SK-N-SH (cell line): ENCODE measurements around the gene FAM200C. TPM values are rescaled to one million over a fixed set of nuclear protein-coding genes. Genes with fewer than 3 reads are reported as not detected.

ENCODE experiments used
- CTCF ChIA-PET: fragments of 300-600, 350-600 bp; formaldehyde crosslinking; extraction: SDS; loops from one replicate; lab custom pipeline; 2021; lab: Yijun Ruan, JAX
- POLR2A ChIA-PET: fragments of 350-600 bp; sonication (Branson Sonifier 250); formaldehyde crosslinking; extraction: SDS; loops from one replicate; lab custom pipeline; 2020; ENCODE audit warnings: antibody characterized with exemption, inconsistent platforms; lab: Yijun Ruan, JAX
- DNase-seq: peaks from one replicate; pipeline ENCODE4 v3.0.0; 2012
- H2AFZ ChIP-seq: fragments of 200-600 bp; sonication (generic); 2 replicates; pipeline ENCODE4 v1.8.1; 2016; ENCODE audit warnings: antibody characterized with exemption, mild to moderate bottlenecking, low read depth
- H3F3A ChIP-seq: fragments of 200-600 bp; sonication (generic); replicated peaks from 2 replicates; pipeline ENCODE3; 2016; ENCODE audit warnings: antibody characterized with exemption, mild to moderate bottlenecking; ENCODE audit not compliant: insufficient read depth
- H3K27ac ChIP-seq, 2 experiments: fragments of 200-500 bp in 1 of 2; fragments of 200-600 bp in 1 of 2; sonication (Bioruptor generic) in 1 of 2; sonication (generic), shearing (Covaris generic) in 1 of 2; 2 replicates each; pipeline versions ENCODE4 v1.5.1 to v1.6.1; 2014 to 2016; ENCODE audit warnings: low read depth in 2 of 2, inconsistent platforms in 1 of 2, low read length in 1 of 2, mild to moderate bottlenecking in 1 of 2, mixed read lengths in 1 of 2
- H3K27me3 ChIP-seq: fragments of 200-600 bp; sonication (generic), shearing (Covaris generic); 2 replicates; pipeline ENCODE4 v1.6.1; 2016; ENCODE audit warnings: mixed run types; ENCODE audit not compliant: insufficient read depth
- H3K36me3 ChIP-seq, 2 experiments: fragments of 200-500 bp in 1 of 2; fragments of 200-600 bp in 1 of 2; sonication (Bioruptor generic) in 1 of 2; sonication (generic) in 1 of 2; replicated peaks in 1 of 2; 2 replicates each; pipeline versions ENCODE3 to v1.5.1; 2014 to 2016; ENCODE audit warnings: low read length in 1 of 2, mild to moderate bottlenecking in 1 of 2; ENCODE audit not compliant: insufficient read depth in 2 of 2, control insufficient read depth in 1 of 2
- H3K4me1 ChIP-seq, 2 experiments: fragments of 200-500 bp in 1 of 2; fragments of 200-600 bp in 1 of 2; sonication (Bioruptor generic) in 1 of 2; sonication (generic), shearing (Covaris generic) in 1 of 2; 2 replicates each; pipeline versions ENCODE4 v1.5.1 to v1.6.1; 2014 to 2016; ENCODE audit warnings: low read depth in 1 of 2, low read length in 1 of 2, mixed run types in 1 of 2; ENCODE audit not compliant: insufficient read depth in 2 of 2, control insufficient read depth in 1 of 2
- H3K4me2 ChIP-seq: fragments of 200-600 bp; sonication (generic), shearing (Covaris generic); 2 replicates; pipeline ENCODE4 v1.6.1; 2017; ENCODE audit warnings: mixed run types
- H3K4me3 ChIP-seq, 2 experiments: fragments of 200-500 bp in 1 of 2; fragments of 200-600 bp in 1 of 2; sonication (Bioruptor generic) in 1 of 2; sonication (generic), shearing (Covaris generic) in 1 of 2; 2 replicates each; pipeline versions ENCODE4 v1.5.1 to v1.8.1; 2014 to 2016; ENCODE audit warnings: low read depth in 2 of 2, inconsistent platforms in 1 of 2, low read length in 1 of 2, mild to moderate bottlenecking in 1 of 2, mixed read lengths in 1 of 2, moderate library complexity in 1 of 2
- H3K79me2 ChIP-seq: fragments of 200-600 bp; sonication (generic); 2 replicates; pipeline ENCODE4 v1.8.1; 2017; ENCODE audit warnings: mild to moderate bottlenecking; ENCODE audit not compliant: insufficient read depth
- H3K9ac ChIP-seq: fragments of 200-600 bp; sonication (generic); 2 replicates; pipeline ENCODE4 v1.6.1; 2017; ENCODE audit warnings: mixed run types
- H3K9me2 ChIP-seq: fragments of 200-600 bp; sonication (generic); 2 replicates; pipeline ENCODE4 v1.6.1; 2017; ENCODE audit warnings: mixed run types
- H3K9me3 ChIP-seq: fragments of 200-600 bp; sonication (generic); 2 replicates; pipeline ENCODE4 v1.6.1; 2017; ENCODE audit warnings: mixed run types, mild to moderate bottlenecking, moderate library complexity
- H4K20me1 ChIP-seq: fragments of 200-600 bp; sonication (generic); 2 replicates; pipeline ENCODE4 v1.6.1; 2017; ENCODE audit warnings: mild to moderate bottlenecking, mixed run types; ENCODE audit not compliant: insufficient read depth
- ELF1 ChIP-seq: IDR thresholded peaks from 2 replicates; pipeline ENCODE4 v1.4.0; 2012
- EP300 ChIP-seq, 2 experiments: IDR thresholded peaks; 2 replicates each; pipeline versions ENCODE4 v1.4.0 to v1.6.1; 2012; ENCODE audit warnings: borderline replicate concordance in 1 of 2, low read depth in 1 of 2, low read length in 1 of 2
- FOSL2 ChIP-seq: IDR thresholded peaks from 2 replicates; pipeline ENCODE4 v1.4.0; 2012; ENCODE audit warnings: low read depth, mild to moderate bottlenecking, moderate library complexity, borderline replicate concordance
- FOXM1 ChIP-seq: IDR thresholded peaks from 2 replicates; pipeline ENCODE4 v1.4.0; 2012; ENCODE audit warnings: low read depth, mild to moderate bottlenecking
- MXI1 ChIP-seq: IDR thresholded peaks from 2 replicates; pipeline ENCODE4 v1.6.1; 2012; ENCODE audit warnings: mild to moderate bottlenecking, low read depth, low read length, improper control_type of control experiment
- RAD21 ChIP-seq: IDR thresholded peaks from 2 replicates; pipeline ENCODE4 v1.6.1; 2012; ENCODE audit warnings: mild to moderate bottlenecking, low read length
- REST ChIP-seq: IDR thresholded peaks from 2 replicates; pipeline ENCODE4 v1.6.1; 2012; ENCODE audit warnings: mild to moderate bottlenecking, low read depth, low read length, moderate library complexity
- RFX5 ChIP-seq: IDR thresholded peaks from 2 replicates; pipeline ENCODE4 v1.6.1; 2012; ENCODE audit warnings: mild to moderate bottlenecking, improper control_type of control experiment, low read length
- TAF1 ChIP-seq: IDR thresholded peaks from 2 replicates; pipeline ENCODE4 v1.6.1; 2012; ENCODE audit warnings: low read depth, mild to moderate bottlenecking, low read length, moderate library complexity, borderline replicate concordance
- TCF12 ChIP-seq: IDR thresholded peaks from 2 replicates; pipeline ENCODE4 v1.4.0; 2012
- USF1 ChIP-seq: IDR thresholded peaks from 2 replicates; pipeline ENCODE4 v1.4.0; 2012; ENCODE audit warnings: low read depth, borderline replicate concordance
- WGBS: methylation state at CpG from one replicate; pipeline ENCODE4 v1.1.6; 2017; ENCODE audit warnings: low lambda C conversion rate; 5-methylcytosine and 5-hydroxymethylcytosine counted together
- polyA plus RNA-seq, 3 experiments: library from polyadenylated mRNA; depleted of rRNA; stranded (reverse); fragments of >200 nt; gene quantifications; 2 replicates each; pipeline ENCODE4 v1.2.3, GENCODE V29; 2012

FAM200C gene
- polyA plus RNA-seq, 1 of the 3 experiments (the other 2 are of a cell fraction) = 1.5 TPM

GRCh38 chr5:160369990-160370712 lies 29.7 kb downstream of the FAM200C start, which contains the start of gene C1QTNF2 (continued):
- TF ChIP-seq REST = no peak
- TF ChIP-seq TCF12 = peak; percentile 7; the same call in 1 of the 2 replicates

GRCh38 chr5:160367885-160368284 lies 32.0 kb downstream of the FAM200C start:
- TF ChIP-seq FOXM1 = no peak
- TF ChIP-seq USF1 = no peak
- no peak for TF ChIP-seq ELF1
- no peak for TF ChIP-seq MXI1
- no peak for TF ChIP-seq TAF1
- no peak for TF ChIP-seq RAD21
- no peak for TF ChIP-seq EP300 (IDR thresholded peaks at IDR 0.05; ENCODE audit: borderline replicate concordance in 1 of 2, low read depth in 1 of 2, low read length in 1 of 2)
- no peak for TF ChIP-seq RFX5
- H3K27me3 ChIP-seq = no peaks in the 10 kb centered on the region
- no peaks in the 10 kb centered on the region for H3K9me3 ChIP-seq
- peaks cover 0 to 15% of the 10 kb centered on the region in 2 experiments; a peak in 2 of 4 replicates for H3K4me1 ChIP-seq
- no peak overlapping the region for H3K27ac ChIP-seq
- 100% methylated on average over 3 of the region's 3 CpGs for WGBS
- no peaks in the 10 kb centered on the region for H3K9me2 ChIP-seq
- no peak overlapping the region for H2AFZ ChIP-seq
- CTCF ChIA-PET = interaction anchor here (1.4 kb wide), 2 partner anchors 22 to 346 kb away, joined by 3 to 5 read pairs; no protein-coding TSS in a partner anchor
- no peaks in the 10 kb centered on the region for H4K20me1 ChIP-seq
- POLR2A ChIA-PET = no interaction called here
- no peak overlapping the region for H3K4me3 ChIP-seq
- no peaks in the 10 kb centered on the region for H3K36me3 ChIP-seq
- H3K9ac ChIP-seq = no peak overlapping the region
- H3K79me2 ChIP-seq = no peaks in the 10 kb centered on the region
- no peak for DNase-seq
- H3F3A ChIP-seq = no peaks in the 10 kb centered on the region
- no peak overlapping the region for H3K4me2 ChIP-seq

- no peak overlapping the region for H2AFZ ChIP-seq
- no peak overlapping the region for H3K4me3 ChIP-seq
- H3K9me2 ChIP-seq = no peaks in the 10 kb centered on the region
- no peaks in the 10 kb centered on the region for H3F3A ChIP-seq
- H4K20me1 ChIP-seq = no peaks in the 10 kb centered on the region
- no peaks in the 10 kb centered on the region for H3K79me2 ChIP-seq
- no peak for DNase-seq
- no peak for TF ChIP-seq FOSL2
- H3K27me3 ChIP-seq = no peaks in the 10 kb centered on the region
- CTCF ChIA-PET = interaction anchor here (1.4 to 1.5 kb wide), 3 partner anchors 22 to 346 kb away, joined by 3 to 5 read pairs (median 5); no protein-coding TSS in a partner anchor
- no peak overlapping the region for H3K9ac ChIP-seq
- POLR2A ChIA-PET = no interaction called here
- no peak overlapping the region for H3K4me2 ChIP-seq
- WGBS = 80% methylated on average over 2 of the region's 2 CpGs
- H3K27ac ChIP-seq = no peak overlapping the region
- no peaks in the 10 kb centered on the region for H3K9me3 ChIP-seq
- H3K36me3 ChIP-seq = no peaks in the 10 kb centered on the region
- H3K4me1 ChIP-seq = peaks cover 0 to 16% of the 10 kb centered on the region in 2 experiments; a peak in 2 of 4 replicates
Observed at GRCh38 chr5:160367261-160367660, 32.6 kb downstream of the FAM200C start.
